ENCODE data around the gene SRD5A2.

- TF ChIP-seq, protein P1, sequence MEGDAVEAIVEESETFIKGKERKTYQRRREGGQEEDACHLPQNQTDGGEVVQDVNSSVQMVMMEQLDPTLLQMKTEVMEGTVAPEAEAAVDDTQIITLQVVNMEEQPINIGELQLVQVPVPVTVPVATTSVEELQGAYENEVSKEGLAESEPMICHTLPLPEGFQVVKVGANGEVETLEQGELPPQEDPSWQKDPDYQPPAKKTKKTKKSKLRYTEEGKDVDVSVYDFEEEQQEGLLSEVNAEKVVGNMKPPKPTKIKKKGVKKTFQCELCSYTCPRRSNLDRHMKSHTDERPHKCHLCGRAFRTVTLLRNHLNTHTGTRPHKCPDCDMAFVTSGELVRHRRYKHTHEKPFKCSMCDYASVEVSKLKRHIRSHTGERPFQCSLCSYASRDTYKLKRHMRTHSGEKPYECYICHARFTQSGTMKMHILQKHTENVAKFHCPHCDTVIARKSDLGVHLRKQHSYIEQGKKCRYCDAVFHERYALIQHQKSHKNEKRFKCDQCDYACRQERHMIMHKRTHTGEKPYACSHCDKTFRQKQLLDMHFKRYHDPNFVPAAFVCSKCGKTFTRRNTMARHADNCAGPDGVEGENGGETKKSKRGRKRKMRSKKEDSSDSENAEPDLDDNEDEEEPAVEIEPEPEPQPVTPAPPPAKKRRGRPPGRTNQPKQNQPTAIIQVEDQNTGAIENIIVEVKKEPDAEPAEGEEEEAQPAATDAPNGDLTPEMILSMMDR (conservative IDR thresholded peaks at IDR 0.05 in 1 of 2, IDR thresholded peaks at IDR 0.05 in 1 of 2; ENCODE audit: extremely low read depth in 1 of 2, insufficient read depth in 1 of 2, low read depth in 1 of 2, low read length in 2 of 2) = no peak
- TF ChIP-seq EZH2 (IDR thresholded peaks at IDR 0.05; ENCODE audit: borderline replicate concordance, low read length) = no peak
Observed at GRCh38 chr2:31525876-31526275, 54.9 kb downstream of the SRD5A2 start.

Data from mammary epithelial cell (primary cell).